Activated CD8-positive, alpha-beta memory T cell treated with anti-CD3 and anti-CD28 coated beads, Interleukin-2, amount 10 ng/mL, durations not matched to agents 7 days and 5 days (primary cell): ENCODE results near the gene TACR2. TPM values are rescaled to one million over a fixed set of nuclear protein-coding genes. Genes with fewer than 3 reads are reported as not detected.

Source experiments
- ATAC-seq: fragments of 150-1000 bp; cut with Tn5 transposase; one replicate; pipeline ENCODE4 v1.10.0; 2021; ENCODE audit warnings: moderate library complexity
- CTCF ChIA-PET: fragments of 350-600 bp; sonication (Branson Sonifier 250); formaldehyde crosslinking; loops from one replicate; lab custom pipeline; 2021; ENCODE audit warnings: antibody characterized with exemption; lab: Charles Lee
- DNase-seq: peaks from one replicate; pipeline ENCODE4 v3.0.0-alpha.2; 2020
- H3K27ac Mint-ChIP-seq: one replicate; pipeline ENCODE4 v1.8.0; 2021; ENCODE audit warnings: mild to moderate bottlenecking, mixed read lengths
- H3K27me3 Mint-ChIP-seq: one replicate; pipeline ENCODE4 v1.8.0; 2021; ENCODE audit warnings: mixed read lengths
- H3K36me3 Mint-ChIP-seq: one replicate; pipeline ENCODE4 v1.8.0; 2021; ENCODE audit warnings: mild to moderate bottlenecking, mixed read lengths
- H3K4me1 Mint-ChIP-seq: one replicate; pipeline ENCODE4 v1.8.0; 2021; ENCODE audit warnings: mixed read lengths
- H3K4me3 Mint-ChIP-seq: one replicate; pipeline ENCODE4 v1.8.0; 2021; ENCODE audit warnings: mild to moderate bottlenecking, moderate library complexity, mixed read lengths
- H3K9me3 Mint-ChIP-seq: one replicate; pipeline ENCODE4 v1.8.0; 2022; ENCODE audit warnings: low read depth, mixed read lengths
- total RNA-seq, 2 experiments: library from RNA; stranded (reverse); gene quantifications; one replicate each; pipeline ENCODE4 v1.2.3, GENCODE V29; 2021

The TACR2 gene
- total RNA-seq, 2 experiments from 2014 or later = not detected

DNA sequence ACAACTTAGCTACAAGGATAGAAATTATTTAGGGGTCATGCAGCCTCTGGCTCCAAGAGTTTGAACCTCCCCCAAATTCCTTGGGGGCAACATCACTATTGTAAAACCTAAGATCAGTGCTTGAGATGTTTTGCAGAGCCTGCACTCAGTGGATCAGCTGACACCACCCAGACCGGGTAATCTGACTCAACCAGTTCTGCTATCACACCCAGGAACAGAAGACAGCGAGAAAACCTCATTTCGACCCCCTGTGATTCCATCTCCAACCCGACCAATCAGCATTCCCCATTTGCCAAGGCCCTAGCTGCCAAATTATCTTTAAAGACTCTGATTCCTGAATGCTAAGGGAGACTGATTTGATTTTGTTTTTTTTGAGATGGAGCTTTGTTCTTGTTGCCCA lies 5.2 kb downstream of the TACR2 start:
- Mint-ChIP-seq H3K4me1 (peaks cover 17% of the 10 kb centered on the region), H3K27ac (no peak overlapping the region), H3K9me3 (no peaks in the 10 kb centered on the region), H3K36me3 (no peaks in the 10 kb centered on the region), H3K27me3 (no peaks in the 10 kb centered on the region), H3K4me3 (no peak overlapping the region)
- DNase-seq (no peak), ATAC-seq (no peak)
- CTCF ChIA-PET = interaction anchor here (1.1 to 2.0 kb wide), 2 partner anchors 21 to 96 kb away, joined by 3 to 10 read pairs; no protein-coding TSS in a partner anchor

DNA sequence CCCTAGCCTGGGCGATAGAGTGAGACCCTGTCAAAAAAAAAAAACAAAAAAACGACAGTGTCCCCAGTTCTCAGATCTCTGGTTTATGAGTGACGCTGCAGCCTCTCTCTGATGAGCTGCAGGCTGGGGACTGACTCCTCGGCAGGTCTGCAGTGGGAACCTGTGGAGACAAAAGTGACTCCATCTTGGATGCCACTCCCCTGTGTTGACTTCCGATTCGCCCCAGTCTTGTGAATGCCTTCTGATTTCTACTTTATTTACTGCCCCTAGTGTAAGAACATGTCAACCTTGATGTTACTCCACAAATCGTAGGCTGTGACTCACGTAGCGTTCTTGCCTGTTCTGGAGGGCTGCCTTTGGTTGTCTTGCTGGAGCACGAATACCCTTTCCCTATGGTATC lies 6.2 kb downstream of the TACR2 start:
- H3K27me3 Mint-ChIP-seq = no peaks in the 10 kb centered on the region
- CTCF ChIA-PET = interaction anchor here (2.0 kb wide), 1 partner anchor 97 kb away, joined by 10 read pairs; no protein-coding TSS in a partner anchor
- H3K4me1 Mint-ChIP-seq = peaks cover 18% of the 10 kb centered on the region
- H3K4me3 Mint-ChIP-seq = no peak overlapping the region
- H3K9me3 Mint-ChIP-seq = no peaks in the 10 kb centered on the region
- no peak overlapping the region for H3K27ac Mint-ChIP-seq
- ATAC-seq (no peak), DNase-seq (no peak)
- no peaks in the 10 kb centered on the region for H3K36me3 Mint-ChIP-seq

DNA sequence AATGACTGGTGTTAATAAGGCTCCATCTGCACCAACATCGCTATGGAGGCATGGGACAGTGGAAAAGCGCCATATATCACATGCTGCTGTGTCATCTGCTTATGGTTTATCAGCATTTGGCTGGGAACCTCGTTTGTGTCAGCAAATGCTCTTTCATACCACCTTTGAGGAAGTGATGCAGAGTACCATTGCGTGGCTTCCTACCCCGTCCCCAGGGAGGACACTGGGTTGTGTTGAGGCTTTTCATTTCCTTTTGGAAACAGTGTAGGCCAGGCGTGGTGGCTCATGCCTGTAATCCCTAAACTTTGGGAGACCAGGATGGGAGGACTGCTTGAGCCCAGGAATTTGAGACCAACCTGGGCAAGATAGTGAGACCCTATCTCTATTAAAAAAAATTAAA lies 6.8 kb downstream of the TACR2 start:
- no peaks in the 10 kb centered on the region for H3K9me3 Mint-ChIP-seq
- H3K4me3 Mint-ChIP-seq = no peak overlapping the region
- ATAC-seq (no peak), DNase-seq (no peak)
- H3K27ac Mint-ChIP-seq = no peak overlapping the region
- H3K4me1 Mint-ChIP-seq = peaks cover 18% of the 10 kb centered on the region
- H3K27me3 Mint-ChIP-seq = no peaks in the 10 kb centered on the region
- H3K36me3 Mint-ChIP-seq = no peaks in the 10 kb centered on the region
- CTCF ChIA-PET = no interaction called here

DNA sequence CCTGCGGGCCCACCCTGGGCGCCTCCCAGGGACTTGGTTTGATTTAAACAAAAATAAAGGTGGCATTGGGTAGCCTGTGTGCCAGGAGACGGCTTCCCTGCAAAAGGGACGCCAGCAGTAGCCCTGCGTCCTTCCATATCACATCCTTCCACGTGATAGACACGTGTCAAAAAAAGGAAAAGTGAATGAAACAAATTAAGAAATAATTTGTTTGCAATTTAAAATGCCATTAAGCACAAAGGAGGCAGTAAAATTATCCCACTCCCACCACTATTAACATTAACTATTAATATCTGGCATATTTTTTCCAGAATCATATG lies 7.6 kb downstream of the TACR2 start:
- peaks cover 18% of the 10 kb centered on the region for H3K4me1 Mint-ChIP-seq
- ATAC-seq (no peak), DNase-seq (no peak)
- H3K27ac Mint-ChIP-seq = peak overlapping the region; percentile 63
- CTCF ChIA-PET = interaction anchor here (1.0 to 3.0 kb wide), 15 partner anchors 11 to 453 kb away, joined by 4 to 44 read pairs (median 10); partner anchors contain the start of gene DDX21
- H3K27me3 Mint-ChIP-seq = no peaks in the 10 kb centered on the region
- no peak overlapping the region for H3K4me3 Mint-ChIP-seq
- H3K36me3 Mint-ChIP-seq = peaks cover 1% of the 10 kb centered on the region
- H3K9me3 Mint-ChIP-seq = no peaks in the 10 kb centered on the region

DNA sequence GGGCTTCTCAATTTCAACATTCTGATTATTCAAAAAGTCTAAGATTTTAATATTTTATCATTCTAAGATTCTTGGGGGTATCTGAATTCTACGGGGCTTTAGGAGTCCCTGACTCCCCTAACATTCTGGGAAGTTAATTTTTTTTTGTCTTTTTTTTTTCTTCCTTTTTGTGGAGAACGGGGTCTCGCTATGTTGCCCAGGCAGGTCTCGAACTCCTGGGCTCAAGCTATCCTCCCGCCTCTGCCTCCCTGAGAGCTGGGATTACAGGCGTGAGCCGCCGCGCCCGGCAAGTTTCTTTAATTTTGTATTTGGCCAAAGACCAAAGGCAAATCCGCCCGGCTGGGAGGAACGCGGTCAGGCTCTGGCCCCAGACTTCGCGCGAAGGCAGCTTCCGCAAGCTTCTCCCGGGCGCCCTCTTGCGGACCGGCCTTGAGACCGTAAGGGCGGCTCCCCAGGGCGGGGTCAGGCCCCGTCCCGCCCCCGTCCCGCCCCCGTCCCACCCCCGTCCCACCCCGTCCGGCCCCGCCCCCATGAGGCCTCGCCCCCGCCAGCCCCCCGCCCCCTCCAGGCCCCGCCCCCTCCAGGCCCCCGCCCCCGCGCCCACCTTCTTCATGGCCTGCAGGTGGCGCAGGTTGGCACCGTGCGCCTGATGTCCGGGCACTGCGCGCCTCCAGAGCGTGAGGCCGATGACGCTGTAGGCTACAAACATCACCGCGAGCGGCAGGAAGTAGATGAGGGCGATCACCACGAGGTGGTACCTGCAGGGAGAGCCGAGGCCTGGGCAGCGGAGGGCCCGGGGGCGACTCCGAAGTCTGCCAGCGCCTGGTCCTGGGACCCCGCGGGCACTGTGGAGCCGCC lies 8.2 kb downstream of the TACR2 start:
- no peaks in the 10 kb centered on the region for H3K9me3 Mint-ChIP-seq
- H3K27ac Mint-ChIP-seq = peak overlapping the region; percentile 77
- CTCF ChIA-PET = interaction anchor here (0.5 to 3.0 kb wide), 43 partner anchors 9 to 452 kb away, joined by 3 to 44 read pairs (median 5); partner anchors contain the start of genes DDX21, FAM241B, TACR2 and TSPAN15
- H3K4me1 Mint-ChIP-seq = peaks cover 18% of the 10 kb centered on the region
- peaks cover 1% of the 10 kb centered on the region for H3K36me3 Mint-ChIP-seq
- peak overlapping the region; percentile 54 for H3K4me3 Mint-ChIP-seq
- H3K27me3 Mint-ChIP-seq = no peaks in the 10 kb centered on the region
- ATAC-seq (peak; percentile 94), DNase-seq (peak; percentile 94)

DNA sequence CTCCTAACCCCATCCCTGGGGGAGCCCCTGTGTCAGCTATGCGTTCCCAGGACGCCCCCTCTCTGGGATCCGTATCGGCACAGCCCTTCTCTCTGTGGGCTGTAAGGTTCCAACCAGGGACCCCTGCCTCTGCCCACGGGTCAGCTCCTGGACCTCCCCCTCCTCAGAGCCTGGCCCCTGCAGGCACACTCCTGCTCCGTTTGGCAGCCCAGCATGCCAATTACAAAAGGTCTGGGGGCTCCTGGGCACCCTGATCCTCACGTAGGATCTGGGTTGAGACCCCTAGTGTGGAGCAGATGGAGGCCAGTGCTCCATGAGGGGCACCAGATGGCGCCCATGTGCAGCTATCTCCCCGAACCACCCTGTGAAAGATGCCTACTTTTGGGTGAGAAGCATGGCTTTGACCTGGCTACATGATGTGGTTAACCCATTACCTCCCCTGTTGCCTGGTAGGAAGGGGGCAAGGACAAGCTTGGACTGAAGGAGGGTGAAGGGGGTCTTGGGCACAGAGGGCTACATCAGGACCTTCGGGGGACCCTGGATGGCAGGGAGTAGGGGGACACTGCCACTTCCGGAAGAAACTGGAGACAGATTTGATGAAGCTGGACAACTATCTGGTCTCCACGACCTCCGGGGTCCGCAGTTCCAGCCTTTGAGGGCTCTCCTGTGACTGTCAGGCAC lies 9.0 kb downstream of the TACR2 start:
- DNase-seq (peak; percentile 56), ATAC-seq (no peak)
- Mint-ChIP-seq H3K27me3 (no peaks in the 10 kb centered on the region), H3K9me3 (no peaks in the 10 kb centered on the region), H3K27ac (peak overlapping the region; percentile 77), H3K4me3 (no peak overlapping the region), H3K4me1 (peaks cover 18% of the 10 kb centered on the region), H3K36me3 (peaks cover 4% of the 10 kb centered on the region)
- CTCF ChIA-PET = interaction anchor here (0.5 to 3.0 kb wide), 46 partner anchors 9 to 452 kb away, joined by 3 to 44 read pairs (median 4); partner anchors contain the start of genes DDX21, FAM241B, TACR2 and TSPAN15

DNA sequence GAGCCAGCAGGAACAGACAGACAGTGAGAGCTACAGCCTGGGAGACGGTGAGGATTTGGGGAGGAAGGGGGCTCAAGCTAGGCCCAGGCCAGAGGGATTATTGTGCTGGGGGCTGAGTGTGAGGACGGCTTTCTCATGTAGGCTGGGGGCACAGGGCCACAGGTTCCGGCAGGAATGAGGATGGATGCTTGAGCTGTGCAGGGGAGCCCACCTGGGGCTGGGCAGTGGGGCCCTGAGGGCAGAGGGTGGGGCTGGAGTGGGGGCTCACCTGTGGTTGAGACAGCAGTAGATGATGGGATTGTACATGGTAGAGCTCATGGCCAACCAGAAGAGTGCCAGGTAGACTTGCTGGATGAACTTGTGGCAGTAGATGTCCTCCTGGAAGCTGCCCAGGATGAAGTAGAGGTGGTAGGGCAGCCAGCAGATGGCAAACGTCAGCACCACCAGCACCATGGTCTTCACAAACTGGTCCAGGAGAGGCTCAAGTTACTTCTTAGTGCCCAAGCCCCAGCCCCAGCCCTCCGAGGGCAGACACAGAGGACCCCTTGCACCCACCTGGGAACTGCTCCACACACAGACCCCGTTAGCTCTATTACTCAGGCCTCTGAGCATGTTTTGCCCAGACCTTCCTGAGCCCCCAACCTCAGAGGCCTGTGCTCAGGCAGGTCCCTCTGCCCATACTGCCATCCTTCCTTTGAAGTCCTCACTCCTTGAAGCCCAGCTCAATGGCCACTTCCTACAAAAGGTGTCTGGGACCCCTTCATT lies 9.7 kb downstream of the TACR2 start:
- ATAC-seq (no peak), DNase-seq (no peak)
- H3K4me1 Mint-ChIP-seq = peaks cover 18% of the 10 kb centered on the region
- CTCF ChIA-PET = interaction anchor here (0.7 to 3.0 kb wide), 26 partner anchors 9 to 417 kb away, joined by 3 to 44 read pairs (median 10); partner anchors contain the start of genes TACR2 and TSPAN15
- no peaks in the 10 kb centered on the region for H3K27me3 Mint-ChIP-seq
- peaks cover 8% of the 10 kb centered on the region for H3K36me3 Mint-ChIP-seq
- H3K4me3 Mint-ChIP-seq = no peak overlapping the region
- no peaks in the 10 kb centered on the region for H3K9me3 Mint-ChIP-seq
- H3K27ac Mint-ChIP-seq = no peak overlapping the region

DNA sequence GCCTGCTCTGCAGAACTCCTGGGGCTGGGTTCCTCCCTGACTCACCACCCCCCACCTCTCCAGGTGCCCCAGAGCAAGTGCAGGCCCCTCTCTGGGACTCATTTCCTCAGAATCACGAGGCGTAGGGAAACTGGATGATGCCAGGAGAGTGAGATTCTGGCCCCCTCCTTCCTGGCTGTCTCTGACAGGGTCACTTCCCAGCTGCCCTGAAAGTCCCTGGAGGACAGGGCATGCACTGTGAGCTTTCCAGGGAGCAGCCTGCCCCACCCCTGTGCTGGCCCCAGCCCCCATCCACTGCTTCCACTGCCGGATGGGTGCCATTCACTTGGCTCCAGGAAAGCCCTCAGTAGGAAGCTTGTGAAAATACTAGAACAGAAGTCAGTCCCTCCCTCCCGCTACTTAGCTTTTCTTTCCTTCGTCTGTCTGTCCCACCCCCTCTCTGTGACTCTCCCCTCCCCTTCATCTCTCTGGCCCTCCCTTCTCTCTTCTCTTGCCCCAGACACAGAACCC lies 10.4 kb downstream of the TACR2 start:
- Mint-ChIP-seq H3K27ac (peak overlapping the region; percentile 50), H3K27me3 (no peaks in the 10 kb centered on the region), H3K9me3 (no peaks in the 10 kb centered on the region), H3K36me3 (peaks cover 13% of the 10 kb centered on the region), H3K4me3 (no peak overlapping the region), H3K4me1 (peaks cover 18% of the 10 kb centered on the region)
- ATAC-seq = no peak
- CTCF ChIA-PET = interaction anchor here (0.7 to 3.0 kb wide), 15 partner anchors 8 to 231 kb away, joined by 3 to 44 read pairs (median 12); partner anchors contain the start of genes TACR2 and TSPAN15
- DNase-seq = no peak

DNA sequence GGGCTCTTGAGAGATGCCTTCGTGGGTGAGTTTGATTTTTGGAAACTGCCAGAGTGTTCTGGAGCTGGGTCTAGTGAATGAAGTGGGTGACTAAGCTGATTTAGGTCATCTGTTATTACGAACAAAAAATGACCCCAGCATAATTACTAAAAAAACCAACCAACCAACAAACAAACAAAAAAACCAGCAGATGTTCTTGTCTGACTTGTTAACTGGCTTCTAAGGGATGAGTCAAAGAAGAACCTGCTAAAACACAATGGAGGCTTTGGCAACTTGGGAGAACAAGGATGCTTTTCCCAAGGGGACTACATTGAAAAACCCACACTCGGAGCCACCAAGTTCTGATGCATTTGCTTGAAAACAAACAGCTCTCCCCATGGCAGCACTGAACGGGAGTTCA lies 11.5 kb downstream of the TACR2 start:
- no peak overlapping the region for H3K27ac Mint-ChIP-seq
- H3K27me3 Mint-ChIP-seq = no peaks in the 10 kb centered on the region
- peaks cover 20% of the 10 kb centered on the region for H3K36me3 Mint-ChIP-seq
- CTCF ChIA-PET = interaction anchor here (1.0 kb wide), 1 partner anchor 60 kb away, joined by 3 read pairs; no protein-coding TSS in a partner anchor
- H3K4me3 Mint-ChIP-seq = no peak overlapping the region
- peaks cover 18% of the 10 kb centered on the region for H3K4me1 Mint-ChIP-seq
- no peaks in the 10 kb centered on the region for H3K9me3 Mint-ChIP-seq
- DNase-seq = no peak
- ATAC-seq = no peak

DNA sequence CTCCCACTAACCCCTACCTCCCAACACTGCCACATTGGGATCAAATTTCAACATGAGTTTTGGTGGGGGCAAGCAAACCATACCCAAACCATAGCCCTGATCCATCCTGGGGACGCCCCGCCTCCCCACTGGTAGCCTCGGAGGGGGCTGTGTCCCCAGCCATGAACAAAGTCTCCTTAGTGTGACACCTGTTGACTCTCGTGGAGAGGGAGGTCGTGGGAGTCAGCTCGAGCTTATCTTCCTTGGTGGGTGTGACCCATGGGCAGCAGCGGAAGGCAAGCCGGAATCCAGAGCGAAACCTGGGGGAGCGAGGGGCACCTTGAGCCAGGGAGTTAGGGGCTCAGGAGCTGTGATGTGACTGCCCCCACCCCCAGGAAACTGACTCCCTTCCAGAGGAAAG lies 11.9 kb downstream of the TACR2 start:
- Mint-ChIP-seq H3K4me1 (peaks cover 15% of the 10 kb centered on the region), H3K27me3 (no peaks in the 10 kb centered on the region), H3K27ac (no peak overlapping the region), H3K9me3 (no peaks in the 10 kb centered on the region), H3K36me3 (peaks cover 24% of the 10 kb centered on the region), H3K4me3 (no peak overlapping the region)
- ATAC-seq (no peak), DNase-seq (no peak)
- CTCF ChIA-PET = interaction anchor here (2.9 kb wide), 1 partner anchor 12 kb away, joined by 15 read pairs; no protein-coding TSS in a partner anchor

DNA sequence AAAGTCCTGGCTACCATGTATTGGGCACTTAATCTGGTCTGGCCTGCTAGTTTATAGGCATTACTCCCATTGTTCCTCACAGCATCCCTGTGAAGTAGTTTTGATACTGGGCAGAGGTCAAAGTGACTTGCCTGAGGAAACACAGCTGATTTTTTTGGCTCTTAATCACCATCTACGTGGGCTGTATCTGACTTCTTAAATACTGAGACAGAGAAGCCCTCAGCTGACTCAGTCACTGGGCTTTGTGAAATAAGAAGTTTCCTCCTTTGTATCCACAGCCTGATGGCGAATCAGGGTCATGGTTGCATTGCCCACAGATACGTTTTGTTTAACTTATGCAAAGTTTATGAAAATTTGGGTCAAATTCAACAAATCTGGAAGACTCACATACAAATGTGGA lies 13.2 kb downstream of the TACR2 start:
- Mint-ChIP-seq H3K27me3 (no peaks in the 10 kb centered on the region), H3K4me3 (no peak overlapping the region), H3K36me3 (peaks cover 30% of the 10 kb centered on the region), H3K27ac (no peak overlapping the region), H3K4me1 (peaks cover 9% of the 10 kb centered on the region), H3K9me3 (no peaks in the 10 kb centered on the region)
- CTCF ChIA-PET = interaction anchor here (0.6 to 2.9 kb wide), 5 partner anchors 11 to 479 kb away, joined by 3 to 15 read pairs (median 3); no protein-coding TSS in a partner anchor
- no peak for DNase-seq
- no peak for ATAC-seq

DNA sequence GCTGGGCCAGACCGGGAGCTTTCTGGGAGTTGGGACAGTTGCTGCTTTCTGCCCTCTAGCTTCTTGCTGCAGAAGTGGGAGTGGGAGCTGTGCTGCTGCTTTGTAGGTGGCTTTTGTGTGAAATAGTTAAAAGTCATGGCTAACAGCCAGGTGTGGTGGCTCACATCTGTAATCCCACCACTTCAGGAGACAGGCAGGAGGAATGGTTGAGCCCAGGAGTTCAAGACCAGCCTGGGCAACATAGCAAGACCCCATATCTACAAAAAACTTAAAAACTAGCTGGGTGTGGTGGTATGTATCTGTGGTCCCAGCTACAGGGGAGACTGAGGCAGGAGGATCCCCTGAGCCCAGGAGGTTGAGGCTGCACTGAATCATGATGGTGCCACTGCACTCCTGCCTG lies 13.7 kb downstream of the TACR2 start:
- CTCF ChIA-PET = interaction anchor here (0.6 to 2.9 kb wide), 4 partner anchors 10 to 478 kb away, joined by 3 to 15 read pairs (median 4); no protein-coding TSS in a partner anchor
- no peak for DNase-seq
- peaks cover 35% of the 10 kb centered on the region for H3K36me3 Mint-ChIP-seq
- H3K27ac Mint-ChIP-seq = no peak overlapping the region
- no peaks in the 10 kb centered on the region for H3K9me3 Mint-ChIP-seq
- no peaks in the 10 kb centered on the region for H3K27me3 Mint-ChIP-seq
- no peak overlapping the region for H3K4me3 Mint-ChIP-seq
- no peak for ATAC-seq
- peaks cover 5% of the 10 kb centered on the region for H3K4me1 Mint-ChIP-seq
